HG03565 (cell line): Measurements from ENCODE around the gene SSR1.
"Not testable (repeated sequence)": the region's sequence is repeated elsewhere in the genome, so short reads cannot be mapped to it uniquely, and the experiment has no call there.

Experiments used
- ATAC-seq: cut with Tn5 transposase; IDR thresholded peaks from one replicate; pipeline ENCODE4 v1.9.1; 2021; ENCODE audit warnings: mild to moderate bottlenecking, moderate library complexity; ENCODE audit not compliant: unreplicated experiment

SSR1 gene

DNA sequence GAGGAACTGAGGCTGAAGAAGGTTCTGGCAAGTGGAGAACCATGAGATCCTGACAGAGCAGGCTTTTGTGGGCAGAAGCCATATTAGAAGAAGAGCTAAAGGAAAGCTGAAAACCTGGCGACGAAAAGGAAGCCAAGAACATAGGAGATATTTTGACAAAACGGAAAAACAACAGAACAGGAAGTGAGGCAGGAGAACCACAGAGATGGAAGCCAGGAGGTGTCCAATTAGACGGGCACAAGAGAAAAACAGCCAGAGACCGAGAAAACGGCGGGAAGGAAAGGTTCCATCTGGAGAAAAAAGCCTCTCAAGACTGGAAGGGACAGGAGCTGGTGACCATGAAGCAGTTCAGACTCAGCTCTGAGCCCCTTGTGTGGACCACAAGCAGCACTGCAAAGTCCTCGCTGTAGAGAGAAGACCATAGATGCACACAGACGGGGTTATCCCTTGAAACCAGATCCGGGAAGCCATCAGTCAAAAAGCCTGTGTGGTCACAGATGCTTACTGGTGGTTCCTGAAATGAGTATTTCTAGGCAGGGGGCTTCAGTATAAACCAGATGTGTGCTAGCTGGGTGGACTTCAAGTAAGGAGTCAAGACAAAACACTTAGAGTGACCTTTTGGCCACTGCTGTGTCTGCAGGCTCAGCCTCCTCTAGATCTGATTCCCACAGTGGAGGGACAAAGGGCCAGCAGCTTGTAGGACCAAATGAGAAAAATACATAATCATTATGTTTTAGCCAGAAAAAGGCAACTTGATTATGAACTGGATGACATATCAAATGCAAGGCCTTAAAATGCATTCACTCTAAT, 30.7 kb downstream of the SSR1 start:
- no peak for ATAC-seq

DNA sequence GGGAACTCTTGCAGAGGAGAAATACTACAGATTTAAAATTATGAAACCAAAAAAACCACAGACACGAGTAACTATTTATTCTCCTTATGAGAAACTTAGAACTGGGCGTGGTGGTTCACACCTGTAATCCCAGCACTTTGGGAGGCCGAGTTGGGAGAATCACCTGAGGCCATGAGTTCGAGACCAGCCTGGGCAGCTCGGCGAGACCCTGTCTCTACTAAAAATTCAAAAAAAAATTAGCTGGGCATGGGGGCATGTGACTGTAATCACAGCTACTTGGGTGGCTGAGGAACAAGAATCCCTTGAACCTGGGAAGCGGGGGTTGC, 36.8 kb downstream of the SSR1 start:
- ATAC-seq = no peak

GRCh38 chr6:7274525-7274924, 38.5 kb downstream of the SSR1 start:
- ATAC-seq = not testable (repeated sequence)

GRCh38 chr6:7273709-7274108, 39.3 kb downstream of the SSR1 start:
- ATAC-seq = no peak

GRCh38 chr6:7271205-7271534, 41.8 kb downstream of the SSR1 start:
- no peak for ATAC-seq

DNA sequence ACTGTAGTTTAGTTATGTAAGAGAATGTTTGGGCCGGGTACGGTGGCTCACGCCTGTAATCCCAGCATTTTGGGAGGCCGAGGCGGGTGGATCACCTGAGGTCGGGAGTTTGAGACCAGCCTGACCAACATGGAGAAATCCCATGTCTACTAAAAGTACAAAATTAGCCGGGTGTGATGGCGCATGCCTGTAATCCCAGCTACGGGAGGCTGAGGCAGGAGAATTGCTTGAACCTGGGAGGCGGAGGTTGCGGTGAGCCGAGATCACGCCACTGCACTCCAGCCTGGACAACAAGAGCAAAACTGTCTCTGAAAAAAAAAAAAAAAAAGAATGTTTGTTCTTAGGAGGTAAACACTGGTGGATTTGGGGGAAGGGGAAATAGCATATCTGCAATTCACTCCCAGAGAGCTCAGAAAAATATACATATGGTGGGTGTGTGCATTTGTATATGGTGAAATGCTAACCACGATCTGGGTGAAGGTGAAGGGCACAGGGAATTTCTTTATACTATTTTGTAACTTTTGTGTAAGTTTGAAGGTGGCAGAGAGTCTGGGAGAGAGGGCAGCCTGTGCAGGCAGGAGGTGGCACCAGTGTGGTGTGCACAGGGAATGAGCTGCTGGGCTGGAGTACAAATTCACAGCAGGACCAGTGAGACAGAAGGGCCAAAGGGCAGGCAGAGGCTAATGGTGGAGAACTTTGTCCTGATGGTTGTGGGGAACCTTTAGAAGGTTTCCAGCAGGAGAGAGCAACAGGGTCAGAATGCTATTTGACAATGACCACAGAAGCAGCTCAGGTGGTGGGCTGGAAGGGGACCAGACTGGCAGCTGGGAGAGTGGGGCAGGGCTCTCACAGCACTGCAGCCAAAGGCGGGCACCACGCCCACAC, 42.4 kb downstream of the SSR1 start:
- no peak for ATAC-seq

DNA sequence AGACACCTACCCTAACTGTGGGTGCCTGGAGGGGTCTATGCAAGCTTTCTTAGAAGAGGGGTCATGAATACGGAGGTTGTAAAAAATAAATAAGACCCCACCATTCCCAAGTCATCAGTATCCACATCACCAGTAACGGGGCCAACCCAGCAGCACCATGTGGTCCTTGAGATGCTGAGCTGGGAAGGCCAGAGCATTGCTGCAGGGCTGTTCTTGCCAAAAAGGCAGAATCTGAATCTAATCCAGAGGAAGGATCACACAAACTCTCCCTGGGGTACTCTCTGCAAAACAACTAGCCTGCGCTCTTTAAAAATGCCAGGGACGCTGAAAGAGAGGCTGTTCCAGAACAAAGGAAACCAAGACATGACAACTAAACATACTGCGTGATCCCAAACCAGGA, 43.2 kb downstream of the SSR1 start:
- ATAC-seq = no peak

DNA sequence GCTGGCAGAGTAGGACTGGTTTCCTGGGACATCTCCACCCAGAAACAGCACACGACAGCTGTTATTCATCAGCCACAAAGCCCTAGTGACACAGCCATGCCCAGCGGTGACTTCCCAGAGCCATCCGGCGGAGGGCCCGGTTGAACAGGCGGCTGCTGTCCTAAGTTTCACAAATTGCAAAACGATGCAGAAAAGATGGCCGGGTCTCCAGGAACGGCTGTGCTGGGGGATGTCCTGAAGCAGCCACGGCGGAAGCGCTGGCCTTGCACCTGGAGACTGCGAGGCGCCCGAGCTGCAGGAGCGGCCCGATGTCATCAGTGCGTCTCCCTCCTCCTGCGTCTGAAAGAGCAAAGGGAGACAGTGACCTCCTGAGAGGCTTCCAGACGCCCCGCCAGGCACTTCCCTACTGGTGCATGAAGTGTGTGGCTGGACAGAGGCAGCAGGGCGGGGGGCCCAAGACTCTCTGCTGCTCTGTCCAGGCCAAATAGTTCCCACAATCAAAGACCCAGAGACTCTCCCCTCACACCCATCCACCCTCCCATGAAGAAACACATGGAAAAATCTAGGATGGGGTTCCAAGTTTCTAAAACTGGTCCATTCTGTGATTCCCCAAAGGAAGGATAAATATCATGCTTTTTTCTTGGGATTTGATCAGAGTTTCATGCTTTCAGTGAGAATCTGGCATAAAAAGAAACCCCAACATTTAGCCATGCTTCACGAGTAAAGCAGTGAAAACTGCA, 44.0 kb downstream of the SSR1 start:
- no peak for ATAC-seq

GRCh38 chr6:7268362-7268761, 44.6 kb downstream of the SSR1 start:
- ATAC-seq = no peak

- ATAC-seq = no peak
Observed at GRCh38 chr6:7267466-7268091, 45.4 kb downstream of the SSR1 start.

- no peak for ATAC-seq
Observed at GRCh38 chr6:7267071-7267465, 45.9 kb downstream of the SSR1 start.

DNA sequence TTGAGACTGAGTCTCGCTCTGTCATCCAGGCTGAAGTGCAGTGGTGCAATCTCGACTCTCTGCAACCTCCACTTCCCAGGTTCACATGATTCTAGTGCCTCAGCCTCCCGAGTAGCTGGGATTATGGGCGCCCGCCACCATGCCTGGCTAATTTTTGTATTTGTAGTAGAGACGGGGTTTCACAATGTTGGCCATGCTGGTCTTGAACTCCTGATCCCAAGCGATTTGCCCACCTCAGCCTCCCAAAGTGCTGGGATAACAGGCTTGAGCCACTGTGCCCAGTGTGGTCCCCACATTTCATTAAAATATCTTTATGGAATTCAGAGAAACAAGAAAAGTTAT, 47.6 kb downstream of the SSR1 start:
- ATAC-seq = not testable (repeated sequence)

GRCh38 chr6:7264686-7265384, 48.2 kb downstream of the SSR1 start:
- no peak for ATAC-seq

GRCh38 chr6:7264041-7264440, 49.0 kb downstream of the SSR1 start:
- no peak for ATAC-seq

DNA sequence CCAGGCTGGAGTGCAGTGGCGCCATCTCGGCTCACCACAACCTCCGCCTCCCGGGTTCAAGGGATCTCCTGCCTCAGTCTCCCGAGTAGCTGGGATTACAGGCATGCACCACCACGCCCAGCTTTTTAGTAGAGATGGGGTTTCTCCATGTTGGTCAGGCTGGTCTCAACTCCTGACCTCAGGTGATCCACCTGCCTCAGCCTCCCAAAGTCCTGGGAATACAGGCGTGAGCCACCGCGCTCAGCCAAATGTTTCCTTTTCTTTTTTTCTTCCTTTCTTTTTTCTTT, 49.5 kb downstream of the SSR1 start:
- ATAC-seq = not testable (repeated sequence)

GRCh38 chr6:7262746-7263518, 50.1 kb downstream of the SSR1 start:
- ATAC-seq = no peak

- no peak for ATAC-seq
Observed at GRCh38 chr6:7261852-7262461, 51.0 kb downstream of the SSR1 start.

DNA sequence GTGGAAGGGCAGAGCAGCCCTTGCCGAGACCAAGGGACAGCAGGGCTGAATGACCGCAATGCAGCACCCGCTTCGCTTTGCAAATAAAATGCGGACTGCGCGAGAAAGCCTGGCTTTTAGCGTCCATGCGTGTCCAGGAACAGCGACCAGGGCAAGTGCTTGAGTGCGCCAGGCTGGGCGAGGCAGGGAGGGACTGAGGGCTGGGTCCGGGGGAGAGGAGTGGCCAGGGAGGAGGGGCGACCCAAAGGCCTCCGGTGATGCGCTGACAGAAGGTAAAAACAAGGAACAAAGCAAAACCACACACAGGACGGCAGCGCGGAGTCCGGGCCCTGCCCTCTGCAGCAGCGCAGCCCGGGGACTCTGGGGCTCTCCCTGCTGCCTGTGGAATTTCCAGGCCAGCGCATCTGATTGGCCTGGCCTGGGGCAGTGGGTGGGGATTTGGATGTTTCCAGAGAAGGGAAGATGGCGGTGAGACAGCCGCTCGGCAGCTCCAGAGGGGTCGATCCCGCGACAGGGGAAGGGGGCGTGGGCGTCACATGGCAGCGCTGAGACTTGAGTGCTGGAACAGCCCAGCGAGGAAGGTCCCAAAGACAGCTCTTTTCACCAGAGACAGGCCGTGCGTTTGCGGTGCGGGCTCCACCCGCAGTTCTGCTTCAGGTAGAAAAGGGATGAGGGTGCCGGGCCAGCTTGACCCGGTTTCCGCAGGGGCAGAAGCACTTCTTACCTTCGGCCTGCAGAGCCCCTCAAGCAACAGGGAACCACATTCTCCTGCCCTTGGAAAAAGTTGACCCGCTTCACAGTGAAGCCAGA, 51.8 kb downstream of the SSR1 start:
- peak; percentile 69 for ATAC-seq
